Stimulated activated CD4-positive, alpha-beta T cell treated with anti-CD3 and anti-CD28 coated beads, Interleukin-4, amount 100 ng/mL, for 24 hours (primary cell): ENCODE measurements around the gene ADCY9.
"Not testable (repeated sequence)": the region's sequence is repeated elsewhere in the genome, so short reads cannot be mapped to it uniquely, and the experiment has no call there.

Experiments used
- DNase-seq: peaks from one replicate; pipeline ENCODE4 v3.0.0-alpha.2; 2020

ADCY9 gene

DNA sequence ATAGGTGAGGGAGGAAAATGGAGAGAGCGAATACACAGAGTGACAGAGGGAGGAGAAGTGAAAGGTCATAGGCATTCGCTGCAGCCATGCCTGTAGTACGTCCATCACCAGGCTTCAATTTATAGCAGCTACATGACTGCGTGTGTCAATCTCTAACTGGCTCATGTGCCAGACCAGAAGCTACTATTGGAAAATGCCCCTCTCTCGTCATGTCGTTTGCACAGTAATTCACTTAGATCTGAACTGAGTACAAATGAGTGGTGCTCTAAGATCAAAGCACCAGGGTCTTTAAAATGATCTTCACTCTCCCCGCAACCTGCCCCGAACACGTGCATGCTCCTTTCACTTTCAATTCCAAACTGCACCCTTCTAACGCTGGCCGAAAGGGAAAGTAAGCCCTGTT lies 51.3 kb downstream of the ADCY9 start:
- DNase-seq: peak; percentile 42

DNA sequence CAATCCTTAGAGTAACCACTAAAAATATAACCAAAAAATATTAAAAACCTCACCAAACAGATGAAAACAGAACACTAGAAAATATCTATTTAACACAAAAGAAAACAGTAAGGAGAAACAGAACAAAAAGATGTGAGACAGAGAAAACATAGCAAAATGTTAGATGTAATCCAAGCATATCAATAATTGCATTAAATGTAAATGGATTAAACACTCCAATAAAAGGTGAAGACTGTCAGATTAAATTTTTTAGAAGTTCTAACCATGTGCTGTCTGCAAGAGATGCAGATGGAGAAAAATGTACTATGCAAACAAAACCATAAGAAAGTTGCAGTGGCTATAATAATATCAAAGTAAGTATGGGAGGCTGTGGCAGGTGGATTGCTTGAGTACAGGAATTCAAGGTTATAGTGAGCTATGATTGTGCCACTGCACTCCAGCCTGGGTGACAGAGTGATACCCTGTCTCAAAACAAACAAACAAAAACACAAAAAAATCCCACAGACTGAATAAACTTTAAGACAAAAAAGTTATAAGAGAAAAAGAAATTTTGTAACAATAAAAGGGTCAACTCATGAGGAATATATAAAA lies 53.9 kb downstream of the ADCY9 start:
- no peak for DNase-seq

DNA sequence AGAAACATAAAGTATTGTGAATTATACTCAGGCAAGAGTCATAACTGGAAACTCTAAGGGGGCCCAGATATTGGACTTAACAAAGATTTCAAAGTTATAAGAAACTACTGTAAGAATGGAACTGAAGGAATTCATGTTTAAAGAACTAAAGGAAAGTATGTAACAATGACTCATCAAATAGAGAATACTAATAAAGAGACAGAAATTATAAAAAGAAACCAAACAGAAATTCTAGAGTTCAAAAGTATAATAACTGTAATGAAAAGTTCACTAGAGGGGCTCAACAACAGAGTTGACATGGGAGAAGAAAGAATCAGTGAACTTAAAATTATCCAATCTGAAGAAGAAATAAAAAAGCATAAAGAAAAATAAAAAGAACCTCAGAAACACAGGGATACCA lies 55.4 kb downstream of the ADCY9 start:
- no peak for DNase-seq

DNA sequence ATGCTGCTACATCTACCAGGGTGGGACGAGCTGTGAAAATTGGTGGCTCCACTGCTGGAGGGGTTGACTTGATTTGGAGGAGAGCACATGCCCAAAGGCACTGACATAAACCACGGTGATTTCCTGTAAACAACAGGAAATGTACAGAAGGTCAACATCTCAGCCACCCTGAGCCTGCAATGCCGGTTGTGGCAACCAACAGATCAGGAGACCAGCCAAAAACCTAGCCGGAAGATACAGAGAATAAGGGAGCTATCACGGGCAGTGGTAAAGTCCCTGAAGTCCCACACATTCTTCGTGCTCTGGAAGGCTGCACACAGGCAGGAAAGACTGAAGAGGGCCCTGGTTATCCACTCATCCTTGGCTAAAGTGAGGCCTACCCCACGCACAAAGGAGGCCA lies 56.2 kb downstream of the ADCY9 start:
- DNase-seq: no peak

DNA sequence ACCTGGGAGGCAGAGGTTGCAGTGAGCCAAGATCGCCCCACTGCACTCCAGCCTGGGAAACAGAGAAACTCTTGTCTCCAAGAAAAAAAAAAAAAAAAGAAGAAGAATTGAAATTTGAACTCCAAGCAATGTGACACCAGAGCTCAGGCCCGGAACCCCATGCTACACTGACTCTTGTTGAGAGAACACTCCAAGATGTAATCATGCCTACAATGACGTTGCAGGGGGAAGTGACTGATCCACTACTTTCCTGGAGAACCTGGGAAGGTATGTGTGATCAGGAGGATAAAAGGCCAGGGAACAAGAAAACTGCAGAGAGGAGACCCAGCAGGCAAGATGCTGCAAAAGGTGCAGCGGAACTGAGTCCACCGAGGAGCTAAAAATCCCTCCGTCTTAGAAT lies 57.9 kb downstream of the ADCY9 start:
- DNase-seq: no peak

DNA sequence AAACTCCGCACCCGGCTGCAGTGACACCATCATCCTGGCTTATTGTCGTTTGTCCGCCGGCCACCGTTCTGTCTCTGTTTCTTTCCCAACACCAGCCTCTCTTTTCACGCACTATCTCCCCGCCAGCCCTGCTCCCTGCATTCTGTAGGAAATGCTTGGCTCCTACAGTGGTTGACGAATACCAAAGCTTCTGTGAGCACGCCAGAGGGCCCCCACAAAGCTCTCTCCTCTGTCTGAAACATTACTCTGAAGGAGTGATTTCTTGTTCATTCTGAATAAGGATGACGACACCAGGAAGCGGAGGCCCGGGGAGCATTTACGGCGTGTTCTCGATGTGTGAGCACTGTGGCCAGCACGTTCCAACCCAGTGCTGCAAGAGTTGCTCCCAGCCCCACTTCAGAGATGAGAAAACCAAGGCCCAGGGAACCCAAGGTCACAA lies 58.8 kb downstream of the ADCY9 start:
- no peak for DNase-seq

DNA sequence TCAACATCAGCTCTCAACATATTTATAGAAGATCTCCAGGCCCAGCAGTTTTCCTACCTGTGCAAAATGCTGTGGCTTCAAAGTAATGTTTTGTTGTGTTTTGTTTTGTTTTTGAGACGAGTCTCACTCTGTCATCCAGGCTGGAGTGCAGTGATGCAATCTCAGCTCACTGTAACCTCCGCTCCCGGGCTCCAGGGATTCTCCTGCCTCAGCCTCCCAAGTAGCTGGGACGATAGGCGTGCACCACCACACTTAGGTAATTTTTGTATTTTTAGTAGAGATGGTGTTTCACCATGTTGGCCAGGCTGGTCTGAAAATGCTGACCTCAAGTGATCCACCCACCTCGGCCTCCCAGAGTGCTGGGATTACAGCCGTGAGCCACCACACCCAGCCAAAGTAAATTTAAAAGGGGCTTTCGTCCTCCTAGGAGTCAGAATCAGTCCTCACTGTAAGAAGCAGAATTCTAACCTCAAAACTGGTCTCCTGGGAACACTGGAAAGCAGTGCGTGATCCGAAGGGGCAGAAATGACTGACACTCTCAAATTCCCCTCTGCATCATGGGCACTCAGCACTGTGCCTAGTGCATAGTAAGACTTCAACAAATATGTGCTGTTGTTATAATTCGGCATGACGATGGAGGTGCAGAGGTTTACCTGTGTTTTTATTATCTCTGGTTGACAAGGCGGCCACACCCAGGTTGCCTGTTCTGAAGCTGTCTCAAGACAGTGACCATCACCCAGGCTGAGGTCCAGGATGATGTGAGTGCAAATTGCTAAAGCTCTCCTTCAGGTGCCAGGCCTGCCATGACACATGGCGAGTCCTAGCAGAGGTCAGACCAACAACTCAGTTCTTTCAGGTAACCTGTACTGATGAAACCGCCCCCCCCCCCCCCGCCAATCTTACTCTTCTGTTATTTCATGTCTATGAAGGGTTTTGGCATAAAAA lies 59.8 kb downstream of the ADCY9 start:
- DNase-seq: no peak

DNA sequence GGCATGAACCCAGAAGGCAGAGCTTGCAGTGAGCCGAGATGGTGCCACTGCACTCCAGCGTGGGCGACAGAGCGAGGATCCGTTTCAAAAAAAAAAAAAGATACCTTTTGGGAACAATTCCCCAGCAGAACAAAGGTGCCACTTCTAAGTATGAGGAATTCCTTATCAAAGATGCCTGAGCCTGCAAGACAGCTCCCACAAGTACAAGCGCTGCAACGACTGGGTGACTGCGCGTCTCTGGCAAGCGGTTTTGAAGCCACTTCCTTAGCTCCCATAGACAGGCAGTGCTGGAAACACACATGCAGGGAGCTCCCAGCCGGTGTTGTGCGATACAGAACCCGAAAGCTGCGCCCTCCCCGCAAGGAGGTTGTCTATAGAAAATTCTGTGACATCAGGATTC lies 60.5 kb downstream of the ADCY9 start:
- DNase-seq: no peak

DNA sequence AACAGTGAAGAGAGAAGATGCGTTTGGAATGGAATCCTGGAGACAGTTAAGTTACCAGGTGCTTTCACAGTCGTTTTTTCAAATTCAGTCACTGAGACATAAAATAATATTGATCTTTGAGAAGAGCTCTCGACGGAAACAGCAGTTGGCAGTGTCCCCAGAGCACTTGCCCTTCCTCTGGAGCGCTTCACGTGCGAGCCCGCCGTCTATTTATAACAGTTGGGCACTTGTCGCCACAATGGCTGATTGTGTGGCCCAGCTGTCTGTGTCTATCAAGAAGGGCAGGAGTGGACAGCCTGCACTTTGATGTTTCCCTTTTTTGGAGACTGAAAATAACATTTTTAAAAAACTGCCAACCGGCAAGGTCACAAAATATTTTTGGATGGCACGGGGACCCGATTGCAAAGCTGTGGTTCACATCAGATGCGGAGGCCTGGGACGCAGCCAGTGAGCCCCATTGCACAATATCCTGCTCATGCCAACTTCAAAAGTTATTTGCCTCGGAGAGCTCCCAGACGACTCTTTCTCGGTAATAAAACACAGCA lies 62.9 kb downstream of the ADCY9 start:
- DNase-seq: no peak

DNA sequence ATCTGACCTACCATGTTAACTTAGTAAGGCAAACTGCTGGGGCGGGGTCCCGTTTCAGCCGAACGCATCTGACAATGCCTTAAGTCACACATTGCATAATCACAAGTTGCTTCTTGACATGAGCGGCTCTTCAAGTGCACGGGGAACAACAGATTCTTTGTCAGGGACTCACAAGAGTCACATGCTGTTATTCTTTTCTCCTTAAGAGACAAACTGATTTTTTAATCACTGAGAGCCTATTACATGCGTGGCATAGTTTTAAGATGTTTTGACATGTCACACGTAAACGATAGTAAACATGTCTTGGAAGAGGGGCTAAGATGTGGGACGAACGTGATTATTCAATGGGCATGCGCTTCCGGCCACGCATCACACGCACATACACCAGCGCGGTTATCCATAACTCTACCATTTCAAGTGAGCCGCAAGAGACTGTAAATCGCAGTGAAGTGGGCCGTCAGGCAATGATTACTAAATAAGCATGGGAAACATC lies 63.4 kb downstream of the ADCY9 start:
- DNase-seq: no peak

DNA sequence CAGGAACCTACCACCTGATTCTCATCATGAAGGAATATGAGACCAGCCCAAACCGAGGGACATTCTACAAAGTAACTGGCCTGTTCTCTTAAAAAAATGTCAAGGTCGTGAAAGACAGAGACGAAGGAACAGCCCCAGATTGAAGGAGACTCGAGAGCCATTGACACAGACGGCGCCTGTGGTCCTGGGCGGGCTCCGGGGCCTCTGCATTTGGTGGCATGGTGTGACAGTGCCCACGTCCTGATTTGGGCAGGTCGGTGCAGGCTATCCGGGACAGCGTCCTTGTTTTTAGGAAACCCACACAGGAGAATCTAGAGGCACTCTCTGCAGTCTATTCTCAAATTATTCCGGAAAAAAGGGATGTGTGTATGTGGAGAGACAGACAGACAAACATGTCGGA lies 64.1 kb downstream of the ADCY9 start:
- DNase-seq: no peak

DNA sequence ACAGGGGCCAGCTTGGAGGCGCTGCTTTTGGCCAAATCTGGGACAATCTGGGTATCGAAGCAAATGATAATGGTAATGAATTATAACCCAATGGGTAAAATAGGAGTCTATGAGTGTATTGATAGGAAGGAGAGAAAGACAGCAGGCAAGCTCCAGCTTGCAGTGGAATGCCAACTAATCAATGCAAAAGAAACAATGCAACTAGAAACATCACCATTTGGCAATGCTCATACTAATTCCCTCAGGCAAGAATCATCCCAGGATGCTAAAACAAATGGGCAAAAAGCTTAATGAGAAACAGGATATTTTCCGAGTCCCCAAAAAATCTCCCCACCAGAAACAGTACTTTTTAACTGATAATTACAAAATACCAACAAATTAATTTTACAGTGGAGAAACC lies 64.7 kb downstream of the ADCY9 start:
- DNase-seq: no peak

DNA sequence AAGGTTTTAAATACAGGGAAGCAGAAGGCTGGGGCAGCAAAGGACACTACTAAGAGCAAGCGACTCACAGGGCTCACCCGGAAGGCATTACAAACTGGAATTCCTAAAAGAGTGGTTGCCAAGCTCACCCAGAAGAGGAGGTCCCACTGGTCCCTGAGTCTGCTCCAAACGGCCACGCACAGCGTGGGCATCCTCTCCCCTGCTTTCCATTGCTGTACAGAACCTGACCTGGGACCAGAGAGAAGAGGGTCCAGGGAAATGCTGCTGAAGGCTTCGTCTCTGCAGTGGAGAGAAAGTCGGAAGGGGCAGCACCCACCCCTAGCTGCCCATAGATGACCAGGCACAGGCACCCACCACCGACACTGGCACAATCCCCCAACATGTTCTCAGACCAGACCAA lies 67.2 kb downstream of the ADCY9 start:
- DNase-seq: no peak

DNA sequence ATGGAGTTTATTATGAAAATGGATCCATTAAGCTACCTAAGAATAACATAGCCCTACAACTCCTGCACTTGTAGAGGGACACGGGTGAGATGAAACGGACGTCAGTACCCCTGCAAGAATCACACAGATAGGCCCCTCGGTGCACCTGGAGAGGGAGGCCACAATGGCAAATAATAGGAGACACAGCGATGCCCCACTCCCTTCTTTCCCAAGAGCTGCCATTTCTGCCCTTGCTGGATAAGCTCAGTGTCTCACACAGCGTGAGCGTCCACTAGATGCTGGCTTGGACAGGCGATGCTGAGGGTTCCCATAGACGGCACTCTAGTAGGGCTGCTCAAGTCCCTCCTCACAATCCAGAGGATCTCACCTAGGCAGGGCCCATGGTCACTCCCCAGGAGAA lies 67.8 kb downstream of the ADCY9 start:
- DNase-seq: no peak

DNA sequence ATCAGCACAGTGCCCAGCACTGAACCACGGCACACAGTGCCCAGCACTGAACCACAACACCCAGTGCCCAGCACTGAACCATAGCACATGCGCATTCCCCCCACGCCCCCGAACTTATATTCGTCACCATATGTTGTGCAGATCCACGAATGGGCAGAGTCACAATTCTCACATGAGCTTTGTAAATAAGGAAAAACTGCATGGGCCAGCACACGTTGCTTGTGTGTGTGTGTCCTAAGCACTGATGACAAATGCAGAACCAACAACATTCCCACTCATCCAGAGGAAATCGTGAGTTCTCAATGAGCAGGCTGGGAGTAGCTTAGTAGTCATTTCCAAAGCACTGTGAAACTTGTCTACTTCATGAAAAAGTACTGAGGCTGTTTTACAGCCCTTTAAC lies 70.0 kb downstream of the ADCY9 start:
- DNase-seq: no peak

DNA sequence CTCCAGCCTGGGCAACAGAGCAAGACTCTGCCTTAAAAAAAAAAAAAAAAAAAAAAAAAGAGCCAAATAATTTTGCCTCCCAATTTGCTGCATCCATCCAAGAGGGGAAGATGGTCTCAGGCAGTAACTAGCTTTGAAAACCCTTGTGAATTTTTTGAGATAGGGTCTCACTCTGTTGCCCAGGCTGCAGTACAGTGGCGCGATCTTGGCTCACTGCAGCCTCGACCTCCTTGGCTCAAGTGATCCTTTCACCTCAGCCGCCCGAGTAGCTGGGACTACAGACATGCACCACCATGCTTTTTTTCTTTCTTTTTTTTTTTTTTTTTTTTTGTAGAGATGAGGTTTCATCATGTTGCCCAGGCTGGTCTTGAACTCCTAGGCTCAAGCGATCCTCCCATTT lies 70.7 kb downstream of the ADCY9 start:
- not testable (repeated sequence) for DNase-seq

DNA sequence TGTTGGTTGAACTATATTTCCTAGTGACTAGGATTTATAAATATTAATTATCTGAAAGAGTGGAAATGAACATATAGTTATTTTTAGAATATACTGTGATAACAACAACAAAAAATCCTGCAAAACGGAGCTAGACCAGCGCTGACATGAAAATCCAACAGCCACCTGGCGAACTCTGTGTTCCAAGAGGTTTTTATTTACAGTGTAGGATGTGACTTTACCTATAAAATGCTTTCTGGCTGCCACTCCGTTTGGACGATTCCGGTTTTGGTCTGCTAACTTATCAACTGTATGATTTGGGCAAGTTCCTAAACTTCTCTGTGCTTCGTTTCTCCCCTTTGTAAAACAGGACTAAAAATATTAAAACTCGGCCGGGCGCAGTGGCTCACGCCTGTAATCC lies 73.7 kb downstream of the ADCY9 start:
- DNase-seq: no peak

DNA sequence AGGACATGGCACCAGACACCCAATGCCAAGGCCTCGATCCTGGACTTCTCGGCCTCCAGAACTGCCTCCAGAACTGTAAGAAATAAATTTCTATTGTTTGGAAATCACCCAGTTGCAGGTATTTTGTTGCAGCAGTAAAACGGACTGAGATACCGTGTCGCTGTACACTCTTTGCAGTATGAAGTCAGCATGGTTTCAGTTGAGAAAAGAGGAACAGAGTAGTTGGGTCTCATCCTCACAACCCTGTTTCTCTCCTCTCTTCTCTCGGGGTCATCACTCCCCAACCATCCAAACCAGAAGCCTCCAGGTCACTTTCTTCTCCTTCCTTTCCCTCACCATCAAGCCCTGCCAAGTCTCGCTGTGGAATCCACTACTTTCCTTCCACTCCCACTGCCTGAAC lies 77.8 kb downstream of the ADCY9 start:
- DNase-seq: no peak

DNA sequence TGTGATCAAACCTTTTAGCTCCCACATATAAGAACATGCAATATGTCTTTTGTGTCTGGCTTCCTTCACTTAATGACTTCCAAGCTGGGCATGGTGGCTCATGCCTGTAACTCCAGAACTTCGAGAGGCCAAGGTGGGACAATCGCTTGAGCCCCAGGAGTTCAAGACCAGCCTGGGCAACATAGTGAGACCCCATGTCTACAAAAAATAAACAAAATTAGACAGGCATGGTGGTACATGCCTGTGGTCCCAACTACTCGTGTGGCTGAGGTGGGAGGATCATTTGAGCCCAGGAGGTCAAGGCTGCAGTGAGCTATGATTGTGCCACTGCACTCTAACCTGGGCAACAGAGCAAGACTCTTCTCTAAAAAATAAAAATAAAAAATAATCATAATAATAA lies 79.3 kb downstream of the ADCY9 start:
- DNase-seq: not testable (repeated sequence)

DNA sequence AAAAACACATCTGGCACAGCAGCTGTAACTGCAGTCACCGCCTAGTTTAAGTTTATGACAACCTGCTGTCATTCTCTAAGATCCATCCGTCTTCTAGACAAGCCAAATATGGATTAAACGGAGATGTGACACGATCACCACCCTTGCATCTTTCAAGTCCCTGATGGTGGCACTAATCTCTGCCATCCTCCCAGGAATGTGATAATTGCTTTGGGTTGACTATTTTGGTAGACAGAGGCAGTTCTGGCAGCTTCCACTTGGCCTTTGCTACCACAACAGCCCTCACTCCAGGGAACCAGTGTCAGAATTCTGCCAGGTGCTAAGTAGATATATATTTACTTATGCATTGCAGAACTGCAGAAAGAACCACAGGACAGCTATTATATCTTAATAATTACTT lies 81.3 kb downstream of the ADCY9 start:
- no peak for DNase-seq

DNA sequence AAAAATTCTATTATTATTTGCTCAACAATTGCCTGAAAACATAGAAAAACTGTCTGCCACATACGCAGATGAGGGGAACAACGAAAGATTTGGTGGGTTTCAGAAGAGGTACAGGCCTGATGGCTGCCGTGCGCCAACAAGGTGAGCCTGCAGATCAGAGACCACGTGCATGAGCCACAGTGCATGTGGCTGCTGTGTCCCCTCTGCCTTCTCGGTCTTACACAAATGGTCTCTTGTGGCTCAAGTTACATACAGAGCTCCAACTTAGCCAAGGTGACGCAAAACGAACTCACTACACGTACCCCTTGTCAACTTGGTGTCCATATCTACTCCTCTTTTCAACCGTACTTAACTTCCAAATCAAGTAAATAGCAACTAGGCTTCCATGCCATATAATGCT lies 82.3 kb downstream of the ADCY9 start:
- no peak for DNase-seq

DNA sequence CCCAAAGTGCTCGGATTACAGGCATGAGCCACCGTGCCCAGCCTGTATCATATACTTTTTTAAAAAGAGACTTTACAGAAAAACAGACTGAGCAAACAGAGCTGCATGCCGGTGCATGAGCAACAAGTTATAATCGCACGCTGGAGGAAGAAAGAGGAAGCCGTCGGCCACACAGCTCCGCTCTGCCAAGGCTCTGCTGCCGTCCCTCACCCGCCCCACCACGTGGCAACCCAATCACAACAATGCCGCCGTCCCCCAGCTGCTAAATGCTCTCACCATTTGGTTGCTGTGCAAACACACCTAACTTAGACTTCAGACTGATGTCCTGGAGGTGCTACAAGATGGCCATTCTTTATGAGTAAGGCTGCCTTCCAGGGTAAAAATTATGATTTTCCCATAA lies 83.5 kb downstream of the ADCY9 start:
- DNase-seq: peak; percentile 4

DNA sequence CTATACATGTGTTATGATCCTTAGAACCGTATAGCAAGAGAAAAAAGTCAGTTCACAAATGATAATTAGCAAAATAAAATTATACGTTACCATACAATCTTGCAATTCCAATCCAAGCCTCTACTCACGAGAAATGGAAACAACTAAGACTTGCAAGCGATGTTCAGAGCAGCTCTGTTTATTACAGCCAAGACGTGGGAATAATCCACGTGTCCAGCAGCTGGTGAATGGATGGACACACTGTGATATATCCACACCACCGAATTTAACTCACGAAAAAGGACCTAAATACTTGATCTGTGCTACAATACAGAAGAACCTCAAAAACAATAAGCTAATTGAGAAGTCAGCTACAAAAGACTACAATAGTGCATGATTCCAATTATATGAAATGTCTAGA lies 88.1 kb downstream of the ADCY9 start:
- no peak for DNase-seq

DNA sequence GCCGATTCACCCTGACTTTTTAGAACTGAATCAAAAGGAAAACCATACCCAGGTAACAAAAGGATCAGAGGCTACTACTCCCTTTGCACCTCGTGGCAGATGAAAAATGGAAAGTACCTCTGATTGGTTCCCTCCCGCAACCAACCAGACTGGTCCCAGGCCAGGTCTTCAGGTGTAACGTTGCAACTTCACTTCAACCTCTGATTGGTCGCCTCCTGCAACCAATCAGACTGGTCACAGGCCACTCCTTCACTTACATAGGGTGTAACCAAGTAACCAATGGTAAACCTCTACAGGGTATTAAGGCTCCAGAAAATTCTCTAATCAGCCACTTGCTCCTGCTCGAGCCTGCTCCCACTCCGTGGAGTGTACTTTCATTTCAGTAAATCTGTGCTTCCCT lies 89.4 kb downstream of the ADCY9 start:
- DNase-seq: no peak
